Body of pancreas (tissue), 4 donors: ENCODE data around the gene DACH1. TPM values are rescaled to one million over a fixed set of nuclear protein-coding genes. Genes with fewer than 3 reads are reported as not detected.

Experiments
- ATAC-seq: fragments of 150-250 bp; one replicate; pipeline ENCODE4 v1.9.1; 2016
- DNase-seq, 4 donors: peaks; one replicate each; pipeline ENCODE4 v3.0.0-alpha.2; 2019
- H3K27ac ChIP-seq, 4 donors: fragments of 200-600 bp; sonication (generic); 1 replicate in 3 of 4; 2 replicates in 1 of 4; pipeline versions ENCODE4 v1.5.1 to v1.6.1; 2016 to 2019; ENCODE audit warnings: mild to moderate bottlenecking in 1 of 4, mixed read lengths in 1 of 4, moderate library complexity in 1 of 4
- H3K27me3 ChIP-seq, 2 donors: fragments of 200-600 bp; sonication (generic); one replicate each; pipeline ENCODE4 v1.6.0; 2016; ENCODE audit warnings: mild to moderate bottlenecking in 1 of 2
- H3K36me3 ChIP-seq, 2 donors: fragments of 200-600 bp; sonication (generic); replicated peaks in 1 of 2; 2 replicates each; pipeline ENCODE4 v1.5.1; 2016; ENCODE audit warnings: low read depth in 2 of 2; ENCODE audit not compliant: insufficient read depth in 1 of 2
- H3K4me1 ChIP-seq: fragments of 200-600 bp; sonication (generic); one replicate; pipeline ENCODE4 v1.6.0; 2016
- H3K4me3 ChIP-seq, 2 donors: fragments of 200-600 bp; sonication (generic); 1 replicate in 1 of 2; 2 replicates in 1 of 2; pipeline ENCODE4 v1.5.1; 2016 to 2019
- H3K9me3 ChIP-seq, 3 donors: fragments of 200-600 bp; sonication (generic); 1 replicate in 2 of 3; 2 replicates in 1 of 3; pipeline ENCODE4 v1.5.1; 2016
- POLR2A ChIP-seq, 3 donors: fragments of 450-650 bp; IDR thresholded peaks; one replicate each; pipeline ENCODE4 v1.6.1; 2016; ENCODE audit warnings: antibody characterized with exemption in 3 of 3, mild to moderate bottlenecking in 2 of 3
- WGBS, 2 donors: methylation state at CpG; one replicate each; pipeline ENCODE4 v1.1.5; 2017; 5-methylcytosine and 5-hydroxymethylcytosine counted together
- intact Hi-C: fragments of 100-400 bp; cut with DNase I; formaldehyde crosslinking; loops from one replicate; pipeline ENCODE4 v1.15.1; 2023
- total RNA-seq, 2 donors: library from RNA; depleted of rRNA; stranded (reverse); fragments of >200 nt; gene quantifications; one replicate each; pipeline ENCODE4 v1.1.0, GENCODE V29; 2016
- TF ChIP-seq, protein P1 (sequence below), 7 experiments: fragments of 450-650 bp in 4 of 7; fragments of 200-600 bp in 3 of 7; sonication (generic) in 3 of 7; IDR thresholded peaks; one replicate each; pipeline ENCODE4 v1.5.1; 2016 to 2019; ENCODE audit warnings: antibody characterized with exemption in 7 of 7

Gene DACH1
- total RNA-seq, 2 donors from 2014 or later: 2.9 to 3.3 TPM

DNA sequence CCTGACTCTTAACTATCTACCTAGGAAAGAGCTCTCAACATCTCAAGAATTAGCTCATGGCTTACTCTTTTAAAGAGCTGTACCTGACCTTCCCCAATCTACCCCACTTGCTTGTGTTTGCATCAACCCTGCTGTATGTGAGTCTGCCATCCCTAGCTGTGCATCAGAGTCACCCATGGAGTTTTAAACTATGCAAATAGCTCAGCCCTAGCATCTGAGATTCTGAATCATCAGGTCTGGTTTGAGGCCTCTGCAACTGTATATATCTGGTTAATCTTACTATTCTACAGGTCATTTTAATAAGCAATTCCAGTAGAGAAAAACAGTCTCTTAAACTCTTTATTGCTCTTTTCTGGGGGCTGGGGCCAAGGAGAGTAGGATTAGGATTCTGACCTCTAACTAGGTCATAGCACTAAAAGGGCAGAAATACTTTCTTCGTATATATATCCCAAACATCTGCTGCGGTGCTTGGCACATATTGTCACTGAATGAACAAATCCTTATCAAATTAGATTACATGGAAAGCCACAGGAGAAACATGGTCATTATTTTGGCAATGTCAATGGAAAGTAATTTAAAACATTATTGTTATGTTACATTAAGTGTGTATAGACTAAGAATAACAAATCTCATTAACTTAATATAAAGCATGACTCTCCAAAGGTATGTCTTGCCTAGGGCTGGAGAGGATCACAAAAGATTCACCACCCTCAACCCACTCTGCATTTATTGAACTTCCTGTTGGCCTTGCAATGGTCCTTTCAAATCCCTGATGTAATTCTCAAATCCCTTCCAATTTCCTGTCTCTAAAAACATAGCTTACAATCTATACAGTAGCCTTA, 232.2 kb downstream of the DACH1 start:
- Histone ChIP-seq H3K9me3 (no peaks in the 10 kb centered on the region), H3K36me3 (no peaks in the 10 kb centered on the region), H3K4me3 (no peak overlapping the region), H3K27ac (no peak overlapping the region), H3K4me1 (no peaks in the 10 kb centered on the region), H3K27me3 (no peaks in the 10 kb centered on the region)
- TF ChIP-seq POLR2A (IDR thresholded peaks at IDR 0.05): no peak
- TF ChIP-seq, protein P1, sequence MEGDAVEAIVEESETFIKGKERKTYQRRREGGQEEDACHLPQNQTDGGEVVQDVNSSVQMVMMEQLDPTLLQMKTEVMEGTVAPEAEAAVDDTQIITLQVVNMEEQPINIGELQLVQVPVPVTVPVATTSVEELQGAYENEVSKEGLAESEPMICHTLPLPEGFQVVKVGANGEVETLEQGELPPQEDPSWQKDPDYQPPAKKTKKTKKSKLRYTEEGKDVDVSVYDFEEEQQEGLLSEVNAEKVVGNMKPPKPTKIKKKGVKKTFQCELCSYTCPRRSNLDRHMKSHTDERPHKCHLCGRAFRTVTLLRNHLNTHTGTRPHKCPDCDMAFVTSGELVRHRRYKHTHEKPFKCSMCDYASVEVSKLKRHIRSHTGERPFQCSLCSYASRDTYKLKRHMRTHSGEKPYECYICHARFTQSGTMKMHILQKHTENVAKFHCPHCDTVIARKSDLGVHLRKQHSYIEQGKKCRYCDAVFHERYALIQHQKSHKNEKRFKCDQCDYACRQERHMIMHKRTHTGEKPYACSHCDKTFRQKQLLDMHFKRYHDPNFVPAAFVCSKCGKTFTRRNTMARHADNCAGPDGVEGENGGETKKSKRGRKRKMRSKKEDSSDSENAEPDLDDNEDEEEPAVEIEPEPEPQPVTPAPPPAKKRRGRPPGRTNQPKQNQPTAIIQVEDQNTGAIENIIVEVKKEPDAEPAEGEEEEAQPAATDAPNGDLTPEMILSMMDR (IDR thresholded peaks at IDR 0.05): no peak
- intact Hi-C loops: no loop called here
- ATAC-seq (no peak), DNase-seq (no peak)
- 38 to 42% methylated on average over 2 of the region's 2 CpGs for WGBS, 2 donors

DNA sequence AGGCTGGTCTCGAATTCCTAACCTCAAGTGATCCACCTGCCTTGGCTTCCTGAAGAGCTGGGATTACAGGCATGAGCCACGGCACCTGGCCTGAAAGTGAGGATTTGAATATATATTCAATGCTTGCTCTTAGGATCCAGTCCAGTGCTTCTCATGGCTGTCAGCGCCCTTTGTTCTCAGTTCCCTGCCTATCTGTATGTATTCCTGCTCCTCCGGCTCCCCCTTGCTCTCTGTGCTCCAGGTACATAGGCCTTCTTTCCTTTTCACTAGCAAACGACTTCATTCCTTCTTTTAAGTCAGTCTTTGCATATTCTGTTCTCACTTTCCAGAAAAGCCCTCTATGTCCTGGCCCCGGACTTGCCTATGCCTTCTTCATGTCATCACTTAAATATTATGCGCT, 232.8 kb downstream of the DACH1 start:
- Histone ChIP-seq H3K4me3 (no peak overlapping the region), H3K27me3 (no peaks in the 10 kb centered on the region), H3K9me3 (no peaks in the 10 kb centered on the region), H3K27ac (no peak overlapping the region), H3K4me1 (no peaks in the 10 kb centered on the region), H3K36me3 (no peaks in the 10 kb centered on the region)
- DNase-seq (no peak), ATAC-seq (no peak)
- TF ChIP-seq POLR2A (IDR thresholded peaks at IDR 0.05): no peak
- TF ChIP-seq, protein P1 (IDR thresholded peaks at IDR 0.05): no peak
- 81% methylated on average over 7 of the region's 7 CpGs for WGBS, 2 donors
- intact Hi-C loops: no loop called here

DNA sequence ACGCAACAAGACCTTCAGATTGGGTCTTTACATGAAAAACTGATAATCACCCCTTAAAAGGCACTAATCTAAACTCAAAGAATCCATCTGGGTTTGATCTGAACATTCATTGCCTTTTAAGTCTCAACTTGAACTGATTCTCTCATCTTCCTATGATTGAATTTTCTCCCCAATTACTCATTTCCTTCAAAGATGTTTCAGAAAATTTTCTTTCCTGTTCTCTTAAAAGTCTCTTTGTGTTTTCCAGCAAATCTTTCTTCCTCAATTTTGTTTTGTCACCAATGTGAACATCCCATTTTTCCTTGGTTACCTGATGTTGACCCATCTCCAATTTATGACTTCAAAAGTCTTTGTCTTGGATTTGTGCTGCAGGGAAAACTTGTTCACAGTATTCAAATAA, 234.3 kb downstream of the DACH1 start:
- Histone ChIP-seq H3K4me3 (no peak overlapping the region), H3K27ac (no peak overlapping the region), H3K9me3 (no peaks in the 10 kb centered on the region), H3K36me3 (no peaks in the 10 kb centered on the region), H3K27me3 (no peaks in the 10 kb centered on the region), H3K4me1 (no peaks in the 10 kb centered on the region)
- intact Hi-C loops: no loop called here
- ATAC-seq (no peak), DNase-seq (no peak)
- TF ChIP-seq, protein P1 (IDR thresholded peaks at IDR 0.05): no peak
- no peak for TF ChIP-seq POLR2A (IDR thresholded peaks at IDR 0.05)
- WGBS, 2 donors: 91 to 94% methylated on average over 1 of the region's 1 CpG

DNA sequence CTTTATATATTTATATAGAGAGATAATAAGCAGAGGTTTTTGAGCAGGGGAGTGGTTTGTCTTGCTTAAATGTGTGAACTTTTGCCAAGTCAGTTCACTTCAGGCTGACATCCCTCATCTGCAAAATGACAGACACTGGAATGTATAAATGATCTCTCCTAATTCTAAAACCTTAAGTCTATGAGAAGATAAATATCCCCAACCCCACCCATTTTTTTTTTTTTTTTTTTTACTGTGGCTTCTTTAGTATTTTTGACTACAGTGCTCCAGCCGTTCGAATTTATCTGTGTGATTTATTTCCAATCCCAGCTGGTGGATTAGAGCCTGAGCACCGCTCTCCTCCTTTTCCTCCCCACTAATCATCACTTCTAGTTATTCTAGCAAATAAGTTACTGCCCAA, 234.8 kb downstream of the DACH1 start:
- 68 to 75% methylated on average over 3 of the region's 3 CpGs for WGBS, 2 donors
- TF ChIP-seq, protein P1 (IDR thresholded peaks at IDR 0.05): no peak
- no peak for TF ChIP-seq POLR2A (IDR thresholded peaks at IDR 0.05)
- Histone ChIP-seq H3K9me3 (no peaks in the 10 kb centered on the region), H3K27me3 (no peaks in the 10 kb centered on the region), H3K27ac (no peak overlapping the region), H3K4me1 (no peaks in the 10 kb centered on the region), H3K36me3 (no peaks in the 10 kb centered on the region), H3K4me3 (no peak overlapping the region)
- intact Hi-C loops: no loop called here
- DNase-seq (no peak), ATAC-seq (no peak)

DNA sequence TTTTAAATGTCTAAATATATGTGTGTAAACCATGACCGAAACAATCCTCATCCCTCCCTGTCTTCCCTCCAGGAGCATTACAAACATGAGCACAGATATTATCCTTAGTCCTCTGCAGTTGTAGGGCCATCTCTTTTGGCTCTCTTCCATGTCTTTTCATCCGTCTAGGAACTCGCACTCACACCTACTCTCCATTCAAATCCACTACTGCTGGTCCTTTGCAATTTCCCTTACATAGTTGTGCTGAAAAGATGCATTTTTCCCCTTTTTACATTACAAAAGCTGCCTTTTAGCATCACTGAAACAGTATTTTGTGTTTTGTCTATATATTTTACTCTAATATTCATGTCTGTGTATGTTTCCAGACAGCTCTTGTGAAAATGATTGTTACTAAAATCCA, 237.8 kb downstream of the DACH1 start:
- Histone ChIP-seq H3K9me3 (no peaks in the 10 kb centered on the region), H3K27ac (no peak overlapping the region), H3K36me3 (no peaks in the 10 kb centered on the region), H3K4me1 (no peaks in the 10 kb centered on the region), H3K4me3 (no peak overlapping the region), H3K27me3 (no peaks in the 10 kb centered on the region)
- DNase-seq: no peak
- intact Hi-C loops: no loop called here
- TF ChIP-seq, protein P1 (IDR thresholded peaks at IDR 0.05): no peak
- TF ChIP-seq POLR2A (IDR thresholded peaks at IDR 0.05): no peak
- 83 to 89% methylated on average over 3 of the region's 3 CpGs for WGBS, 2 donors
- ATAC-seq: no peak
